ENCODE data around the gene RAB3GAP2.
"Not testable (repeated sequence)": the region's sequence is repeated elsewhere in the genome, so short reads cannot be mapped to it uniquely, and the experiment has no call there.

Gene RAB3GAP2

GRCh38 chr1:220158530-220158929, 113.7 kb downstream of the RAB3GAP2 start:
- in situ Hi-C loops (cut with MboI; ENCODE audit: low sequenced_read_pairs), result not testable (repeated sequence)

GRCh38 chr1:220157738-220158137, 114.5 kb downstream of the RAB3GAP2 start:
- in situ Hi-C loops (cut with MboI; ENCODE audit: low sequenced_read_pairs), result no loop called here

GRCh38 chr1:220156620-220157146, 115.6 kb downstream of the RAB3GAP2 start:
- in situ Hi-C loops (cut with MboI; ENCODE audit: low sequenced_read_pairs), result no loop called here

- in situ Hi-C loops (cut with MboI; ENCODE audit: low sequenced_read_pairs), result no loop called here
These were observed 119.1 kb downstream of the RAB3GAP2 start for GRCh38 chr1:220153147-220153546.

- in situ Hi-C loops (cut with MboI; ENCODE audit: low sequenced_read_pairs), result no loop called here
These were observed 120.8 kb downstream of the RAB3GAP2 start for GRCh38 chr1:220151454-220151853.

- in situ Hi-C loops (cut with MboI; ENCODE audit: low sequenced_read_pairs), result no loop called here
These were observed 122.5 kb downstream of the RAB3GAP2 start for GRCh38 chr1:220149742-220150141.

GRCh38 chr1:220144051-220144450, 128.2 kb downstream of the RAB3GAP2 start:
- in situ Hi-C loops (cut with MboI; ENCODE audit: low sequenced_read_pairs), result no loop called here

- in situ Hi-C loops (cut with MboI; ENCODE audit: low sequenced_read_pairs), result no loop called here
These were observed 132.3 kb downstream of the RAB3GAP2 start for GRCh38 chr1:220139966-220140365.

GRCh38 chr1:220137019-220137786, 135.1 kb downstream of the RAB3GAP2 start:
- in situ Hi-C loops (cut with MboI; ENCODE audit: low sequenced_read_pairs), result no loop called here

- in situ Hi-C loops (cut with MboI; ENCODE audit: low sequenced_read_pairs), result no loop called here
These were observed 136.5 kb downstream of the RAB3GAP2 start for GRCh38 chr1:220135755-220136154.

- in situ Hi-C loops (cut with MboI; ENCODE audit: low sequenced_read_pairs), result no loop called here
These were observed 142.6 kb downstream of the RAB3GAP2 start for GRCh38 chr1:220129479-220130210.

GRCh38 chr1:220127076-220127475, 145.2 kb downstream of the RAB3GAP2 start:
- in situ Hi-C loops (cut with MboI; ENCODE audit: low sequenced_read_pairs), result no loop called here

GRCh38 chr1:220124542-220124941, 147.7 kb downstream of the RAB3GAP2 start:
- in situ Hi-C loops (cut with MboI; ENCODE audit: low sequenced_read_pairs), result no loop called here

GRCh38 chr1:220123889-220124288, 148.4 kb downstream of the RAB3GAP2 start:
- in situ Hi-C loops (cut with MboI; ENCODE audit: low sequenced_read_pairs), result no loop called here

GRCh38 chr1:220123066-220123465, 149.2 kb downstream of the RAB3GAP2 start:
- in situ Hi-C loops (cut with MboI; ENCODE audit: low sequenced_read_pairs), result no loop called here

- in situ Hi-C loops (cut with MboI; ENCODE audit: low sequenced_read_pairs), result no loop called here
These were observed 150.3 kb downstream of the RAB3GAP2 start for GRCh38 chr1:220121791-220122530.

GRCh38 chr1:220119043-220119512, 153.2 kb downstream of the RAB3GAP2 start:
- in situ Hi-C loops (cut with MboI; ENCODE audit: low sequenced_read_pairs), result no loop called here

- in situ Hi-C loops (cut with MboI; ENCODE audit: low sequenced_read_pairs), result no loop called here
These were observed 159.0 kb downstream of the RAB3GAP2 start for GRCh38 chr1:220113136-220113695.

- in situ Hi-C loops (cut with MboI; ENCODE audit: low sequenced_read_pairs), result not testable (repeated sequence)
These were observed 159.7 kb downstream of the RAB3GAP2 start for GRCh38 chr1:220112600-220112999.

- in situ Hi-C loops (cut with MboI; ENCODE audit: low sequenced_read_pairs), result not testable (repeated sequence)
These were observed 161.8 kb downstream of the RAB3GAP2 start for GRCh38 chr1:220110473-220110872.

GRCh38 chr1:220099826-220100225, 172.4 kb downstream of the RAB3GAP2 start:
- in situ Hi-C loops (cut with MboI; ENCODE audit: low sequenced_read_pairs), result no loop called here

All from HL-60/S4 (cell line).